AG09319 (cell line): ENCODE data around the gene ZSWIM6.

Source experiments
- DNase-seq: peaks from one replicate; pipeline ENCODE4 v3.0.0-alpha.2; 2010; ENCODE audit warnings: low read depth; ENCODE audit errors: extremely low read depth
- TF ChIP-seq, protein P1 (sequence below): IDR thresholded peaks from 2 replicates; pipeline ENCODE4 v1.5.1; 2011; ENCODE audit warnings: low read depth, mild to moderate bottlenecking, inconsistent platforms, low read length, moderate library complexity

The ZSWIM6 gene

GRCh38 chr5:61486476-61486875 is 154.4 kb downstream of the ZSWIM6 start:
- TF ChIP-seq, protein P1, sequence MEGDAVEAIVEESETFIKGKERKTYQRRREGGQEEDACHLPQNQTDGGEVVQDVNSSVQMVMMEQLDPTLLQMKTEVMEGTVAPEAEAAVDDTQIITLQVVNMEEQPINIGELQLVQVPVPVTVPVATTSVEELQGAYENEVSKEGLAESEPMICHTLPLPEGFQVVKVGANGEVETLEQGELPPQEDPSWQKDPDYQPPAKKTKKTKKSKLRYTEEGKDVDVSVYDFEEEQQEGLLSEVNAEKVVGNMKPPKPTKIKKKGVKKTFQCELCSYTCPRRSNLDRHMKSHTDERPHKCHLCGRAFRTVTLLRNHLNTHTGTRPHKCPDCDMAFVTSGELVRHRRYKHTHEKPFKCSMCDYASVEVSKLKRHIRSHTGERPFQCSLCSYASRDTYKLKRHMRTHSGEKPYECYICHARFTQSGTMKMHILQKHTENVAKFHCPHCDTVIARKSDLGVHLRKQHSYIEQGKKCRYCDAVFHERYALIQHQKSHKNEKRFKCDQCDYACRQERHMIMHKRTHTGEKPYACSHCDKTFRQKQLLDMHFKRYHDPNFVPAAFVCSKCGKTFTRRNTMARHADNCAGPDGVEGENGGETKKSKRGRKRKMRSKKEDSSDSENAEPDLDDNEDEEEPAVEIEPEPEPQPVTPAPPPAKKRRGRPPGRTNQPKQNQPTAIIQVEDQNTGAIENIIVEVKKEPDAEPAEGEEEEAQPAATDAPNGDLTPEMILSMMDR = no peak

GRCh38 chr5:61489574-61489973 is 157.5 kb downstream of the ZSWIM6 start:
- DNase-seq = no peak
- TF ChIP-seq, protein P1 = no peak

More at GRCh38 chr5:61486476-61486875, 154.4 kb downstream of the ZSWIM6 start:
- no peak for DNase-seq

GRCh38 chr5:61491861-61492260 is 159.8 kb downstream of the ZSWIM6 start:
- DNase-seq = no peak
- TF ChIP-seq, protein P1 = no peak

- TF ChIP-seq, protein P1 = no peak
- DNase-seq = no peak
Measured at GRCh38 chr5:61493973-61494372, 161.9 kb downstream of the ZSWIM6 start.

- TF ChIP-seq, protein P1 = no peak
- no peak for DNase-seq
Measured at GRCh38 chr5:61496446-61496845, 164.4 kb downstream of the ZSWIM6 start.

DNA sequence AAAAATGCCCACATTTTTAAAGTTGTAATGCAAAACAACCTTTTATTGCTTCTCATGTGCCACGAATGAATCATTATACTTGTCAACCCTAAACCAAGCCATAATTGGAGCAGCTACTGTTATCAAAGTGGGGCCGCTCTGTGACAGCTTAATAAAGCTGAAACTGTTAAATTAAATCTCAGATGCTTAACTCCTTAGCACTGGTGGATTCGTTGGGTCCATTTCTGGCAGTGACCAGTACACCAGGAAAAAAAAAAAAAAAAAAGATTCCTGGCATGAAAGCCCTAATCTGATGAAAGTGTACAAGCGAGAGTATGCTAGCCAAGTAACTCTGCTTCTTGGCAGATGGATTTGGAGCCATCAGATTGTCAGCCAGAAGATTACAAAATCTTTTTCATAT is 164.8 kb downstream of the ZSWIM6 start:
- TF ChIP-seq, protein P1 = no peak
- DNase-seq = no peak

DNA sequence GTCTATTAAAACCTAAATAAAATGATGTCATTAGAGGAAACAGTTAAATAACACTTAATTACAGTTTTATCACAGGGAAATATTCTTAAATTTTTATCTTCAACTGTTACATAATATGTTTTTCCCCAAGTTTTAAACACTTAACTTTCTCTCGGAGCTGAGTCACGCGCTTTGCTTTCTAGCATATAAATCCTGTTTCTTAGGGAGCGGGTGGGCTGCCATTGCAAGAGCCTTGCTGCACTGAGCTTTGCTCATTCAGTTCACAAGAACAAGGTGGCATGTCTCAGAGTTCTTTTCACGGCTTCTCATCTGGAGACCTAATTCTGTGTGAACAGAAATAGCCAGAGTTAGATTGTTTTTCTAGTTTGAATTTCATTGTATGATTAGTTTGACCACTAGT is 166.1 kb downstream of the ZSWIM6 start:
- no peak for DNase-seq
- TF ChIP-seq, protein P1 = no peak

DNA sequence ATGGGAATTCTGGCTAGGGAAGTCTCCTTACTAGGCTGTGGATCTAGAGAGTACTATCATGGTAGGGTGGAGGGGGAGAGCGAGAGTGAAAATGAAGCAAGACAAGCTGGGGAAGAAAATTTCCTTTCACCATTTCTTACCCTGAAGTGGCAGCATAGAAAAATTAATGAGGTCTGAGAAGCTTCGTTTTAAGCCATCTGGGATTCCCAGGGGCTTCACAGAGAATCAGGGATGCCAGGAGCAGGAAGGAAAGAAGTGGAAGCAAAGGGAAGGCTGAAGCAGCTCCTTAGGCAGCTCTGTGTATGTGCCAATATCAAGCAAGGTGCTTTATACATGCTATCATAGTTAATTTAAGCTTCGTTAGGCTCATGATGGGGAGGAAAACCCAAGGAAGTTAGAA is 169.9 kb downstream of the ZSWIM6 start:
- no peak for DNase-seq
- TF ChIP-seq, protein P1 = no peak
